GM18508 (cell line): ENCODE data around the gene PCDH1.

ENCODE experiments used
- ATAC-seq: cut with Tn5 transposase; IDR thresholded peaks from one replicate; pipeline ENCODE4 v1.9.1; 2021; ENCODE audit warnings: moderate number of reproducible peaks; ENCODE audit not compliant: insufficient read depth, unreplicated experiment

Gene PCDH1

DNA sequence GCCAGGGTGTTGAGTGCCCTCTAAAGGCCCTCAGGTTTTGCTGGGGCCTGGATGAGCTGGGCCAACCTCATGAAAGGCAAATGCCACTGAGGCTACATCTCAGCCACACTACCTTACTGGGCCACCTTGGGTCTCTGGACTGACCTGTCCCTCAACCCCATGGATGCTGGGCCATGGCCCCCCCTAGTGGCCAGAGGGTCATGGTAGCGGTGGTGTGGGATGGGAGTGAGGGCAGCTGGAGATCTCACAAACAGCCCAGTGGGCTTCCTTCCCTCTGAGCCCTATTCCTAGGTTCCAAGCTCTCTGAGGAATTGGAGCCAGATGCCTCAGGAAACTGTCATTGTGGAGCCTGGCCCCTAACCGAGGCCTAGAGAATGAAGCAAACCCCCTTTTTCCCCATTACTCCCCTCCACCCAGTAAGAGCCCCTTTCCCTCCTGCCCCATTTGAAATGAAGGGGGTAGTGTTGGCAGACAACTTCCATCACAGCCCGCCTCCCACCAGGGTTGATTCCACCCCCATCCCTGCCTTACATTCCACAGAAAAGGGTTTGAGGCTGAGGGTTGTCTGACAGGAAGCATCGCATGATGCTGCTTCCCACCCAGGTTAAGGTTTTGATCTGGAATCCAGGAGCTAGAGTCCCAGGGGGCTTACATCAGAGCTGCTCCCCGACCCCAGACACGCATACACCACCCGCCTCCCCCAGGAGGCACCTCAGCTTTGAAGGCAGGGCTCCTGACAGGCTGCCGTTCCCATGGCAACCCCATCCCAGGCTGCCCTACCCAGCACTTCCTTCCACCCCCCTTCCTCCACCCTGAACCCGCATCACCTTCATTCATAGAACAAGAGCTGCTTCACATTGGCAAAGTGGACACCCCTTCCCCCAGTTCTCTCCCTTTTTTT lies 63.9 kb downstream of the PCDH1 start:
- no peak for ATAC-seq

DNA sequence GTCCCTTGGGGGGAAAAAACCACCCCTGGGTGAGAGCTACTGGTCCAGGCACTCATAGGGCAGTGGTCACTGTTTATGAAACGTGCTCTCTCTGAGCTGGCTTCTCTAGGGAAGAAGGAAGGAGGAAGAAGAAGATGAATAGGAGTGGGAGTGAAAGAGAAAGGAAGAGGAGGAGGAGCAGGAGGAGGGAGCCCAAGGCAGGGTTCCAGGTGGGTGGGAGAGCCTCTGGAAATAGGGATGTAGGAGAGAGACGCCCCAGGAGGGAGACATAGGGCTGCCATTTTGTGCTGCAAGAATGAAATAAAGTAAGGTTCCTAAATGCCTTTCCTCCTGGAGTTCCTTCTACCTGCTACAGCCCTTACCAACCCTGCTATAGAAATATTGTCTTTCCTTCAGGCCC lies 65.7 kb downstream of the PCDH1 start:
- ATAC-seq, result no peak

DNA sequence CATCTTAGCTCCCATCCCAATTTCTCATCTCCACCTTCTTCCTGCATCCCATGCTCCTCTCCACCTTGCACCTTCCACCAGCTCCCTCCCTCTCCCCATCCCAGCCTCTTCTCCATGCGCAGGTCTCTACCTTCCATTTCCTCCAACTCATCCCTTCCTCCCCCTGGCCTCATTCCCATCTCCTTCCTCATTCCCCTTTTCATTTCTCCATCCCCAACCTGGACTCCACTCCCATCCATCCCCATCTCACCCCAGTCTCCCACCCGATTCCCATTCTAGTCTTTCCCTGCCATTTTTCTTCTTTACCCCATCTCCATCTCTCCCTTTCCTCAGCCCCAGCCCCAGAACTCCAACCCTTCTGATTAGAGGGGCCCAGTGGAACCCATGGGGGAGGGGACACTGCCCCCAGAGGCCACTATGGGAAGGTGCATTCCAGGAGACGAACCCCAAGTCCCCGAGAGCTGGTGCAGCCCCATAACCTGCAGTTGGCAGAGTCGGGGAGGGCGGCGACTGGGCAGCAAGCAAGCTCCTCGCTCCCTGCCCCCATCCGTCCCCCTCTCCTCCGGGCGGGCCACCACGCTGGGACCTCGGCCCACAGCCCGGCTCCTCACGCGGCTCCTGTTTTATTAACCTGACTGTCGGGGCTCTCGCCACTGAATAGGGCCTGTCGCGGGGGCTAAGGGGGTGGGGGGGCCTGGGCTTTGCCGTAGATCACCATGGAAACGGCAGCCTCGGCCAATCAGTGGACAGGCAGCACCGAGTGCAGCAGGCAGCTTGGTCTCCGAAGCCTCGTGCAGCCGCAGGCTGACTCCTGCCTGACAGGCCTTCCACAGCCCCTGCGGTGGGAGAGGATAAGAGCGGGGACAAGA lies 66.7 kb downstream of the PCDH1 start:
- no peak for ATAC-seq

DNA sequence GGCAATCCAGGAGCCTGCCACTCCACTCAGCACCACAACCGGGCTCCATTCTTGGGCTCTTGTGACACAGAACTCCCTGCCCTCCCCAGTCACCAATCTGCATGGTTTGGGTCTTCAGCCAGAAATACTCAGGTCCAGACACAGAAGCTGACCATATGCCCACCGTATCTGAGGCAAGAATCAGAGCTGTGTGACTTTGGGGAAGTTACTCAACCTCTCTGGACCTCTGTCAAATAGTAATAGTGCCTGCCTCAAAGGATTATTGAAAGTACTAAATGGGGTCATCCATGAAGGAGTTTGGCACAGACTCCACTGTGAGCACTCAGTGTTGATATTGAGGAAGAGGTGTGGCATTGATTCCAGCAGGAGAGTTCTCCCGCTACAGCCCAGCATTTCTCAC lies 67.5 kb downstream of the PCDH1 start:
- ATAC-seq, result no peak

DNA sequence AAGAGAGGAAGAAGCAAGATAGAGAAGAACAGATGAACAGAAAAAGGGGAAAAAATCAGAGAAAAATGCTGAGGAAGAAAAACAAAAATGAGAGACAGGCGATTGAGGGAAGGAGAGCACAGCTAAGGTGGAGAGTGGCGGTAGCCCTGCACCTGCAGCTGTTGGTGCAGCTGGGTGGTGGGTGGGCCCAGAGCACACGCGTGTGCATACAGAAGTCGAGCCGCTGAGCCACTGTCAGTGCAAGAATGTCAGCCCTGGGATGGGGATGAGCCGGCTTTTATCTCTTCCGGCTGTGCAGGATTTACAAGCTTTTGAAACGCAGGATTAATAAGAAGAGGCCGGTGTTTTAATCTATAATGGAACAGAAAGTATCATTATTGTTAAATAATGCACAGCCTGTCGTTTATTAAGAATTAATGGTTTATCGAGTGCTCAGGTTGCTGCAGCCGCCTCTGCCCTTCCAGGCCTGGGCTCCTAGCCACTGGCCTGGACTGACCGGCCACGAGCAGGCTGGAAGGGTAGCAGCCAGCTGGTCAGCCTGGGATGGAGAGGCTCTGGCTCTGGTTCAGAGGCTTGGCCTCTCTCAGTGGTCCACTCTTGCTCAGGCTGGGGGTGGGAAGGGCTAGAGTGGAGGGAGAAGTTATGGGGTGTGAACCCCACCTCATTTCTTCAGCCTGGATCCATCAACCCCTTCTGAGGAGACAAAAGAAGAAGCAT lies 68.7 kb downstream of the PCDH1 start:
- no peak for ATAC-seq

DNA sequence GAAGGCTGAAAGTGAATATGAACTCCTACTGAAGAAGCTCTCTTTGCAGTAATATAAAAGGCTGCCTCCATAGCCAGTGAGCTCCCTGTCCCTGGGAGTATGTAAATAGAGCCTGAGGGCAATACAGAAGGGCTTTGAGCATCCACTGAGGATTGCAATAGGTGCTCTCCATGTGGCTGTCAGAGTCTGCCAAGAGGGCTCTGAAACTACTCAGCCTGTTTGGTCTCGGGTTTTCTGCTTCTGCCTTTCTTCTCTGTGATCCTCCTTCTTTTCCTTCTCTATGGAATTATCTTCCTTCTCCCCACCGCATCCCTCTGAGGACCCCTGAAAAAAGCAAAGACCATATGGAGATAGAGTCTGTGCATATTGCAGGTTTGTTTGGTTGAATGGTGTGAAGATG lies 69.4 kb downstream of the PCDH1 start:
- no peak for ATAC-seq

DNA sequence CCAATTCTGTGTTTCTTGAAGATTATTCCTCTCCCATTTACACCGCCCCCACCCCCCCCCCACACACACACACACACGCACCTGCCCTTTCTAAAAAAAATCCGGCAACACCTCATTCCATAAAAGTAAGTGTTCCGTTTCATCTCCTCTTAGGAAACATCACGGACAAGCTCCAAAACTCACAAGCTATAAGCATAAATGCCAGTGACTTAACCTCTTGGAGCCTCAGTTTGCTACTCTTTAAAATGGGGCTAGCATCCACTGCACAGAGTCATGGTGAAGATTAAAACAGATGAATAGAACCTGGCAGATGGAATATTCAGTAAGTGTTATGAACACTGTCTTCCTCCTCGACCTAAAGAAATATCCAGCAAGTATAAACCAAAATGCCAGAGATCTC lies 70.5 kb downstream of the PCDH1 start:
- no peak for ATAC-seq

DNA sequence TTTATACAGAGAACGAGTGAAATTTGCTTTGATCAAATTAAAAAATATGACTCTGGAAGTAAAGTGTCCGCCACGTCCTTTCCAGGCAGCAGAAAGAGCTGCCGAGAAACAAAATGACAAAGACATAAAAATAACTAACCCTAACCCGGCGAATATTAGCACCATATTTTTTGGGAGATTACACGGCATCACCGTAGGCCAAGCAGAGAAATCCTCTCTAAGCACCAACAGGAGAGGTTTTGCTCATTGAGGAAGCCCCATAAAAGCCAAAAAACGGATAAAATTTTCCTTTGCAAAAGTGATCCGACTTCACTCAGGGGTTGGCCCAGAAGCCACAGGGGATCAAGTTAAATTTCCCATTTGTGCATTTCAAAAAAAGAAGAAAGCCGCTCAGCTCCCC lies 70.9 kb downstream of the PCDH1 start:
- ATAC-seq, result no peak

DNA sequence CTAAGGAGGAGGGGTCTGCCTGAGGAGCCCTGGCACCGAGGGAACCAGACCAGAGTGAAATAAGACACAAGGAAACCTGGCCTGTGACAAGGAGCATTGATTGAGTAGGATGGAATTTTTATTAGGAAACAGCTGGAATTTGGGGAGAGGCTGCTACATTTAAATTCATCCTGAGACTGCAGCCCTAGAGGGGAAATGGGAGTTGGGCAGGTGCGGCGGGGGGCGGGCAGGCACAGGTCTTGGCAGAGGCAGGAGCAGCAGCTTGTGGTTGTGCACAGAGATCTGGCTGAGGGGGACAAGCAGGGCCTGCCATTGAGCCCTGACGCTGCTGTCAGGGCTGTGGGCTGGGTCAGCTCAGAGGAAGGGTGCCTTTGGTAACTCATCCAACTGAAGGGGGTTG lies 71.6 kb downstream of the PCDH1 start:
- ATAC-seq, result no peak

DNA sequence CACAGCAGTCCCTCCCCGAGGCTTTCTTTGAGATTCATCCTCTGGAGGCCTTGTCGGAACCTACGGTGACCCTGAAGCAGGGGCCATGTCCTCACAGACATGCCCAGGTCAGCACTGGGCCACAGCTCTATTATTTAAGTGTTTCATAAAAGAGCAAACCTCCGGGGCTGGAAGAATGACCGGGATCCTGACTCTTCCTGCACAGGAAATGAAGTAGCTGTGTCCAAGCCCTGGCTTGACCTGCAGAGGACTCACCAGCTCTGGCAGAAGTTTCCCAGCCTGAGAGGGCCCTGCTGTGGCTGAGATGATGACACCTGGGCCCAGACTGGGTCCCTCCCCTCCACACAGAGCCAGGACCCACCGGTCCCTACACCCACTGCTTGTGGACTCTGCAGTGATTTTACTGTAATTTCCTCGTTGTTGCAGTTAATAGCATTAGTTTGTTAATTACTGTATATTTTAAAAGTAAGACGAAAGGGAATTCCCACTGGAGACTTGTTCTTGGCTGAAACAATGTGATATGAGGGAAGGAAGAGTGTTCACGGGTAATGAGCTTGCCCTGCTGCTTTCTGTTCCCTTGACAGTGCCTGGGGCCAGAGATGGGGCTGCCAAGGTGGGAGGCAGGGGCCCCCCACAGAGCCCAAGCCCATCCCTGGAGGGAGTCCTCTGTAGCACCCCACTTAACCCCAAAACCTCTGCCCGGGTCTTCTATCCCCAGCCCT lies 72.2 kb downstream of the PCDH1 start:
- no peak for ATAC-seq

DNA sequence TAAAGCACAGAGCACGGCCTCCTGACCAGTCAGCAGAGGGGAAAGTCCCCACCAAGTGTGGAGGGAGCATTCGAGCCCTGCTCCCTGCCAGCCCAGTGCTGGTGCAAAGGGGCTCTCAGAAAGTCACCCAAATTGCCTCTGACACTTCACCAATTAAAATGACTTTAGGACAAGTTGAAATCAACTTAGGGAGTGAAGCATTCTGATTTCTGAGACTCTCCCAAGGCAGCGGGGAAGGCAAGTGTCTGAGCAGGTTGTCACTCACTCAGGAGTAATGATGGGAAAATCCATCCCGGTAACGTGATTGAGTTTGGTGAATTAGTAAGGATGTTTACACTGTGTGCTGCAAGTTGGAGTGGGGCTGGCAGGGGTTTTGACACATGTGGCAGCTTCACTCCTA lies 73.7 kb downstream of the PCDH1 start:
- no peak for ATAC-seq
